ENCODE results near the gene NPEPL1.
"Not testable (repeated sequence)": the region's sequence is repeated elsewhere in the genome, so short reads cannot be mapped to it uniquely, and the experiment has no call there.

NPEPL1 gene

DNA sequence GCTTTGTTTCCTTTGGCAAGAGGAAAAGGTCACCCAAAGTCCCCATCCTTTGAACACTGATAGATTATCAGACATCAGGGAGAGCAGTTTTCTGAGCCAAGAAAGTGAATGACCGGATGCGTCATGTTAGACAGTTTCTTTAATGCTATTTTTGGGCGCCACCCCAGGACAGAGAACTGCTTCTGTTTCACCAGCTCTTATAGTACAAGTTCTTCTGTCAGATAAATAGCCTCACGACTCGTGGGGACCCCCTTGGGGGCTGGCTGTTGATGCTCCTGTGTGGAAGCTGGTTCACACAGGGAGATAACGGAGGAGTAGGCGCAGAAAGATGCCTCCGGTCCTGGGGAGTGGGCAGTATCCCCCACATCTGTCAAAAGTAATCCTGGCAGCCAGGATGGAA lies 54.6 kb downstream of the NPEPL1 start:
- Histone ChIP-seq H3K4me1 (ENCODE audit: insufficient read depth, low read length) (no peaks in the 10 kb centered on the region), H3K4me3 (ENCODE audit: low read length) (no peak overlapping the region), H3K27me3 (ENCODE audit: insufficient read depth, low read length) (peaks cover 25% of the 10 kb centered on the region), H3K27ac (ENCODE audit: low read depth, low read length) (no peak overlapping the region), H3K9ac (ENCODE audit: low read depth, low read length) (no peak overlapping the region), H3K9me3 (ENCODE audit: insufficient read depth, low read depth, low read length) (no peaks in the 10 kb centered on the region), H3K36me3 (ENCODE audit: insufficient read depth, low read length) (no peaks in the 10 kb centered on the region)
- WGBS, result 95% methylated on average over 8 of the region's 8 CpGs

DNA sequence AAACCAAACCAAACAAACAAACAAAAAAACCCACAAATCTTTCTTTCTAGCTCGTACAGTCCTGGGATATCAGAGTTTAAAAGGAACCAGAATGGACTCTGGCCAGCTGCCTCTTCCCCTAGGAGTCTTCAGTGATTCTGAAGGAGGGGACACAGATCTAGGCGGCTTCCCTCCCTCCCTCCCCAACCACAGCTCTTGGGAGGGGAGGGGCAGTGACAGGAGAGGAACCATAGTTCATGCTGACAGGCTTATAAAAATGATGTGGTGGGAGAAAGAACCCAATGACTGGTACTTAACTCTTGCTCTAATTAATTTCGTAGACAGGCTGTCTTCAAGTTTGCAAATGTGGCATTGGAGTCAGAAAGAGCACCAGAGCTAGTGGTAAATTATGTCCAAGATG lies 56.0 kb downstream of the NPEPL1 start:
- no peak overlapping the region for H3K9ac ChIP-seq (ENCODE audit: low read depth, low read length)
- no peaks in the 10 kb centered on the region for H3K36me3 ChIP-seq (ENCODE audit: insufficient read depth, low read length)
- H3K27ac ChIP-seq (ENCODE audit: low read depth, low read length), result no peak overlapping the region
- peaks cover 13% of the 10 kb centered on the region for H3K4me1 ChIP-seq (ENCODE audit: insufficient read depth, low read length)
- H3K4me3 ChIP-seq (ENCODE audit: low read length), result no peak overlapping the region
- 84% methylated on average over 2 of the region's 3 CpGs for WGBS
- H3K27me3 ChIP-seq (ENCODE audit: insufficient read depth, low read length), result peaks cover 33% of the 10 kb centered on the region
- H3K9me3 ChIP-seq (ENCODE audit: insufficient read depth, low read depth, low read length), result no peaks in the 10 kb centered on the region

DNA sequence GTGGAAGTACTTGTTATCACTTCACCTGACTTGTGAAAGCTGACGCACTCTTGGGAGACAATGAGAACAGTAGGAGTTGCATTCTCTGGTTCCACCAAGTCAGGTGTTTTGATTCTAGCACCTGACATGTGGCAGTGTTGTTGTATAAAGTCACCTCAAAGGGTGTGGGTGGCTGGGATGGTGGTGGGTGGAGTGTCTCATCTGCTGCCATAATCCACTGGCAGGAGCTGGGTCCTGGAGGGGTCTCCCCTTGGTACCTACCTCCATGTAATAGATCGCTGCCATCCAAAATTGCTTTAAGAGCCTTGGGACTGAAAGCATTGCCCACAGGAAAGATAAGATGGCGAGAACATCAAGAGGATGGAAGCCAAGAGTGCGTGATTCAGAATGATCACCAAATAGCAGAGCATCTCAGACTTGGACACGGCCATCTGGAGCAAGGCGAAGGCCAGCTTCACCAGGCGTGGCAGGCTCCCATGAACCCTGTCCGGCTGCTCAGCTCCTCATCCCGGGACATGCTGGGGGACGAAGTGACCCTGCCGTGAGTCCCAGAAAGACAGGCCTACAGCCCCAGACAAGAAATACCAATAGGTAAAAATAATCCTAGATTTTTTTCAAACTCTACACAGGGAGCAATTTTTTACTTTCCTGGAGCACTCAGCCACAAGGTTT lies 56.6 kb downstream of the NPEPL1 start:
- no peak overlapping the region for H3K27ac ChIP-seq (ENCODE audit: low read depth, low read length)
- no peaks in the 10 kb centered on the region for H3K9me3 ChIP-seq (ENCODE audit: insufficient read depth, low read depth, low read length)
- WGBS, result 95% methylated on average over 11 of the region's 11 CpGs
- H3K4me3 ChIP-seq (ENCODE audit: low read length), result no peak overlapping the region
- no peaks in the 10 kb centered on the region for H3K36me3 ChIP-seq (ENCODE audit: insufficient read depth, low read length)
- H3K27me3 ChIP-seq (ENCODE audit: insufficient read depth, low read length), result peaks cover 39% of the 10 kb centered on the region
- peaks cover 19% of the 10 kb centered on the region for H3K4me1 ChIP-seq (ENCODE audit: insufficient read depth, low read length)
- no peak overlapping the region for H3K9ac ChIP-seq (ENCODE audit: low read depth, low read length)

DNA sequence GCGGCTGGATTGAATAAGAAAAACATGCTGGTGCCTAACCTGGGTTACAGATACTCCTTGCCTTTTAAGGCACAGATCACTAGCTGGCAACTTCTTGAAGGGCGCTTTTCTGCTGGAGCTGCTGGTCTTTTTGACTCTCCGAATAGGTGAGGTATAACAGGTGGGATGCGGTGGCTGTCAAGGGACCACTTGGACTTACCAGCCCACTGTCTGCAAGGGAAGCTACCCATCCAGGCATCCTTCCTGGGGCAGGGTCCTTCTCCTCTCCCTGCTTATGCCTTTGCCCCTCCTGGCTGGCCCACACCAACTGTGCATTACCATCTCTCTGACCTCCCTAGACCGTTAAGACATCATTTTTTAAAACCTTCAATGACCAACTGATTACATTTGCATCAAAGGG lies 57.4 kb downstream of the NPEPL1 start:
- Histone ChIP-seq H3K9me3 (ENCODE audit: insufficient read depth, low read depth, low read length) (no peaks in the 10 kb centered on the region), H3K27ac (ENCODE audit: low read depth, low read length) (no peak overlapping the region), H3K4me1 (ENCODE audit: insufficient read depth, low read length) (peaks cover 22% of the 10 kb centered on the region), H3K36me3 (ENCODE audit: insufficient read depth, low read length) (no peaks in the 10 kb centered on the region), H3K27me3 (ENCODE audit: insufficient read depth, low read length) (peaks cover 44% of the 10 kb centered on the region), H3K4me3 (ENCODE audit: low read length) (no peak overlapping the region), H3K9ac (ENCODE audit: low read depth, low read length) (no peak overlapping the region)
- whole genome bisulfite sequencing, result 96% methylated on average over 5 of the region's 5 CpGs

DNA sequence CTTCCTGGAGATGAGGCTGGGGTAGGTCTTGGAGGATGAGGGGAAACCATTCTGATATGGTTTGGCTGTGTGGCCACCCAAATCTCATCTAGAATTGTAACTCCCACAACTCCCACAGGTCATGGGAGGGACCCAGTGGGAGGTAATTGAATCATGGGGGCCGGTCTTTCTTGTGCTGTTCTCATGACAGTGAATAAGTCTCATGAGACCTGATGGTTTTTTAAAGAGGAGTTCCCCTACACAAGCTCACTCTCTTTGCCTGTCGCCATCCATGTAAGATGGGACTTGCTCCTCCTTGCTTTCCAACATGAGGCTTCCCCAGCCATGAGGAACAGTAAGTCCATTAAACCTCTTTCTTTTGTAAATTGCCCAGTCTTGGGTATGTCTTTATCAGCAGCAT lies 58.1 kb downstream of the NPEPL1 start:
- WGBS, result 98% methylated on average over 2 of the region's 2 CpGs
- Histone ChIP-seq H3K4me1 (ENCODE audit: insufficient read depth, low read length) (peaks cover 22% of the 10 kb centered on the region), H3K27me3 (ENCODE audit: insufficient read depth, low read length) (peaks cover 51% of the 10 kb centered on the region)

DNA sequence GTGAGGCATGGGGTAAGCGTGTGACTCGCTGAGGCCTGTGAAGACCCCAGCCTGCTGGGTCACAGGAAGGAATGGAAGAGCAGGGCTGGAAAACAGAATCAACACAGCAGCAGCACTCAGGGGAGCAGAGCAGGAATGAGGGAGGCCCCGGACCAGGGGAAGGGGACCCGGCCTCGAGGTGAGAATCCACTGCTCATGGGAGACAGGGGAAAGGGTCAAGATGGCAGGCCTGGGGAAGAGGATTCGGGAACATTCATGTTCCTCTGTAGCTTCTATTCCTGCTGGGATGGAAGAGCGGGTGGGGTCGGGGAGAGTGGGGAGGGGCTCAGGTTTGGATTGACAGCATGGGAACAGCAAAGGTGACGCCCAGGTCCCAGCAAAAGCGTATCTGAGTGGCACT lies 59.4 kb downstream of the NPEPL1 start:
- Histone ChIP-seq H3K36me3 (ENCODE audit: insufficient read depth, low read length) (no peaks in the 10 kb centered on the region), H3K4me3 (ENCODE audit: low read length) (no peak overlapping the region), H3K9me3 (ENCODE audit: insufficient read depth, low read depth, low read length) (no peaks in the 10 kb centered on the region), H3K9ac (ENCODE audit: low read depth, low read length) (no peak overlapping the region), H3K27ac (ENCODE audit: low read depth, low read length) (no peak overlapping the region), H3K4me1 (ENCODE audit: insufficient read depth, low read length) (peaks cover 22% of the 10 kb centered on the region), H3K27me3 (ENCODE audit: insufficient read depth, low read length) (peaks cover 51% of the 10 kb centered on the region)
- WGBS, result 94% methylated on average over 10 of the region's 10 CpGs

More for the DNA sequence above, 58.1 kb downstream of the NPEPL1 start:
- H3K36me3 ChIP-seq (ENCODE audit: insufficient read depth, low read length); H3K27ac ChIP-seq (ENCODE audit: low read depth, low read length); H3K9ac ChIP-seq (ENCODE audit: low read depth, low read length); H3K4me3 ChIP-seq (ENCODE audit: low read length); H3K9me3 ChIP-seq (ENCODE audit: insufficient read depth, low read depth, low read length): not testable (repeated sequence)

DNA sequence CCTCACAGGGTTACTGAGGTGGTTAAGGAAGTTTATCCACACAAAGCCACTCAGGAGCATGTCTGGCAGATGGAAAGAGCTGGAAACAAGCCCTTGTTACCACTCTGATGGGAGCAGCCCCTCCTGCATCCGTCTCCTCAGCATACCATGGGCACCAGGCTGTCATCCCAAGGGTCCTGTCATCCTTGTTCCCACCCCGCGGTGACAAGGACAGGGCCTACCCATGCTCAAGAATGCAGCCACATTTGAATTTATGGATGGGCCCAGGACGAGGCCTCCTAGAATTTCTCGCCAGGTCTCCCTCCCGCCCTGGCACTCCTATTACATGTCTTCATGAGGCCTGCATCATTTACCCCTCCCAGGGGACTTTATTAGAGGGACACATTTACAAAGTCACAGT lies 60.0 kb downstream of the NPEPL1 start:
- H3K36me3 ChIP-seq (ENCODE audit: insufficient read depth, low read length), result no peaks in the 10 kb centered on the region
- WGBS, result 80% methylated on average over 6 of the region's 6 CpGs
- H3K27ac ChIP-seq (ENCODE audit: low read depth, low read length), result no peak overlapping the region
- H3K9me3 ChIP-seq (ENCODE audit: insufficient read depth, low read depth, low read length), result no peaks in the 10 kb centered on the region
- peaks cover 51% of the 10 kb centered on the region for H3K27me3 ChIP-seq (ENCODE audit: insufficient read depth, low read length)
- peaks cover 22% of the 10 kb centered on the region for H3K4me1 ChIP-seq (ENCODE audit: insufficient read depth, low read length)
- no peak overlapping the region for H3K9ac ChIP-seq (ENCODE audit: low read depth, low read length)
- H3K4me3 ChIP-seq (ENCODE audit: low read length), result no peak overlapping the region

DNA sequence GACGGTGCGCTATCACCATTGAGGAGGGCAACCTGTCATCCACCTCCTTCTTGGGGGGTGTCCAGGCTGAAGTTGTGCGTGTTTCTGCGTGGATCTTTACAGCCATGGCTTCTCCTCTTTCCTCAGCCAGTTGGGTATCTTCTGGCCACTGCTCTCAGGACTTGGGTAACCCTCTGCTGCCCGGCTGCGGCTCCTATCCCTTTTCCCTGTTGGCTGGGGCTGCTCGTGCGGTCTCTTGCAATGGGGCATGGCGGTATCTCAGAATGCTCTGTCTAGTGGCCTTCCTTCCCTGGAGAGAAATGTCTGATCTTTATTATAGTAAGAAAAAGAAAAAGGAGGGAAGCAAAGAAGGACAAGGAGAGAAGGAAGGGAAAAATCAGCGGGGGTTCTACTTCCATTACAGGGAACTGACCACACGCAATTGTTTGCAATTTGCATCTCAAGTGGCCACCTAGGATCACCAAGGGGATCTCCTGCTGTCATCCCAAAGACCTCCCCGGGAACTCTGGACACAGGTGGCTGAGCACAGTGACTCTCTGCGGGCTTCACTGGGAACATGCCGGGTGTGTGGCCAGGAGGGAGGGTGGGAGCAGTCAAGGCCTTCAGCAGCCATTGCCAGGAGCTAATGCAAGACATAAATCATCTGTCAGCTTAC lies 60.8 kb downstream of the NPEPL1 start:
- H3K27me3 ChIP-seq (ENCODE audit: insufficient read depth, low read length), result peaks cover 51% of the 10 kb centered on the region
- 26% methylated on average over 14 of the region's 14 CpGs for whole genome bisulfite sequencing
- H3K36me3 ChIP-seq (ENCODE audit: insufficient read depth, low read length), result no peaks in the 10 kb centered on the region
- peaks cover 22% of the 10 kb centered on the region for H3K4me1 ChIP-seq (ENCODE audit: insufficient read depth, low read length)
- no peak overlapping the region for H3K4me3 ChIP-seq (ENCODE audit: low read length)
- peak overlapping the region; percentile 79; the same call in 1 of the 2 replicates for H3K27ac ChIP-seq (ENCODE audit: low read depth, low read length)
- no peak overlapping the region for H3K9ac ChIP-seq (ENCODE audit: low read depth, low read length)
- H3K9me3 ChIP-seq (ENCODE audit: insufficient read depth, low read depth, low read length), result no peaks in the 10 kb centered on the region

DNA sequence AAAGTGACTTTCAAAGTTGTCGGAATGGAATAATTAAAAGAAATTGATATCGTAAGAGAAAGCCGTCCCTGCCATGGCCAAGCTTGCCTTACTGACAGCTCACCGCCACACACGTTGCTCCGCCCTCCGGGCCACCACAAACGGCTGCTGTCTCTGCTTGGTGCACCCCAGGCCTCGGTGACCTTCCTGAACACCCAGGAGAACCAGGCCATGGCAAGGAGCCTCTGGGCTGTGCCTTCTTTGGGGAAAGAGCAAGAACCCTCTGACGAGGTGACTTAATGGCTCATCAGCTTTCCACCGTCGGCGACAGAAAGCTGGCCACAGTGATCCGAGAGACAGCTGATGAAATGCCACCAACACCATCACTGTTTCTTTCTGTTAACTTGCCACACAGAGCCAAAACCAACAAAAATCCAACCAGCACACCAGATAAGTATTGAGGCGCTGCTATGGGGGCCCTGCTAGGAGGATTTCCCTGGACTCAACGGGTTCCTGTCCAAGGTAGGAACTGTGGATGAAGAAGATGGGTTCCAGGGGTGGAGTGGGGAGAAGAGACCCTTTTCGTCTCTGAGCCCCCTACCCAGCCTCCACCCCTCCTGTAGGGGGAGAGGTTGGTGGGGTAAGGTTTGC lies 61.4 kb downstream of the NPEPL1 start:
- Histone ChIP-seq H3K4me3 (ENCODE audit: low read length) (no peak overlapping the region), H3K4me1 (ENCODE audit: insufficient read depth, low read length) (peaks cover 22% of the 10 kb centered on the region), H3K9ac (ENCODE audit: low read depth, low read length) (no peak overlapping the region), H3K36me3 (ENCODE audit: insufficient read depth, low read length) (no peaks in the 10 kb centered on the region), H3K27ac (ENCODE audit: low read depth, low read length) (no peak overlapping the region; the same call in 1 of the 2 replicates), H3K9me3 (ENCODE audit: insufficient read depth, low read depth, low read length) (no peaks in the 10 kb centered on the region), H3K27me3 (ENCODE audit: insufficient read depth, low read length) (peaks cover 51% of the 10 kb centered on the region)
- WGBS, result 69% methylated on average over 16 of the region's 17 CpGs

DNA sequence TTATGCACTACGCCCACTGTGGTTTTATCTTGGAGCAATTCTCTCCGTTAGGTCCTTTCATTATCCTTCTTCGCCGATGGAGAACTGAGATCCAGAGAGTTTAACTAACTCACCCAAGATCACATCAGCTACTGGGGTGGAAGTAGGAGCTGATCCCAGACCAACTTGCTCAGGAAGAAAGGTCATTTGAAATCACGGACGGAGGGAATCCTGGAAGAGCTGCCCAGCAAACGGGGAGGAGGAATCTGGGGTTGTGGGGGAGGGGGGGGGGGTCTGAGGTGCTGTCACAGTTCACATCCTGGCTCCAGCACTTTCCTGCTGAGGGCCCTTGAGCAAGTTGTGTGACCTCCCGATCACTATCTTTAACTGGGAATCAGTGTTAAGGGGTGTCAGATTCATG lies 62.0 kb downstream of the NPEPL1 start:
- H3K27ac ChIP-seq (ENCODE audit: low read depth, low read length), result no peak overlapping the region
- no peak overlapping the region for H3K9ac ChIP-seq (ENCODE audit: low read depth, low read length)
- H3K27me3 ChIP-seq (ENCODE audit: insufficient read depth, low read length), result peaks cover 51% of the 10 kb centered on the region
- no peak overlapping the region for H3K4me3 ChIP-seq (ENCODE audit: low read length)
- WGBS, result 88% methylated on average over 8 of the region's 8 CpGs
- H3K36me3 ChIP-seq (ENCODE audit: insufficient read depth, low read length), result no peaks in the 10 kb centered on the region
- peaks cover 22% of the 10 kb centered on the region for H3K4me1 ChIP-seq (ENCODE audit: insufficient read depth, low read length)
- H3K9me3 ChIP-seq (ENCODE audit: insufficient read depth, low read depth, low read length), result no peaks in the 10 kb centered on the region

DNA sequence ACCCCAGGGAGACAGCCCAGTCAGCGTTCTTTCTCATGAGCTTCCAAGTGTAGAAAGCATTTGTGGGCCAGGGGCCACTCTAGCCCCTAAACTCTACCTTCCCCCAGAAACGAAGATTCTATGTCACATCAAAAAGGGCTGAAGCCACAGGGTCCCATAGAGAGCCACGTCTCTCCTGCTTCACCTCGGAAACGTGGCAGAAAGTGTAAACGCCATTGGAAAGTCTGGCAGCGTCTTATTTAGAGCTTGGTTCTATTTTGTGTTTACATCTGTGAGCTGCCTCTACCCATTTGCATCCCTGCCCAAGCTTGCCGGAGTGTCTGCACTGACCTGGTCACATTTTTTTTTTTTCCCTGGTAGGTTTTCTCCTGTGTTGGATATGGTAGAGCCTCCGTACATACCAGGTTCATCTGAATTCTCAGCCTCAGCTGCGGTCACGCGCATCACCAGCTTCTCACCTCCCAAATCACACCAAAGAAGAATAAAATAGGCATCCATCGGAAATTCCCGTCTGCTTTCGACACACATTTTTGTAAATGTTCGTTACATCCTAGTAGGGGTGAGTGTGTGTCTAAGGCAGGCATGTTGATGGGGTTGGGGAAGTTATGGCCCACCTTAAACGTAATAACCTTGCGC lies 62.6 kb downstream of the NPEPL1 start:
- Histone ChIP-seq H3K27ac (ENCODE audit: low read depth, low read length) (no peak overlapping the region), H3K9ac (ENCODE audit: low read depth, low read length) (no peak overlapping the region), H3K27me3 (ENCODE audit: insufficient read depth, low read length) (peaks cover 45% of the 10 kb centered on the region), H3K9me3 (ENCODE audit: insufficient read depth, low read depth, low read length) (no peaks in the 10 kb centered on the region), H3K4me1 (ENCODE audit: insufficient read depth, low read length) (peaks cover 22% of the 10 kb centered on the region), H3K36me3 (ENCODE audit: insufficient read depth, low read length) (no peaks in the 10 kb centered on the region), H3K4me3 (ENCODE audit: low read length) (no peak overlapping the region)
- 93% methylated on average over 18 of the region's 18 CpGs for WGBS
